ENCODE measurements around the gene OPN1MW.
"Not testable (repeated sequence)": the region's sequence is repeated elsewhere in the genome, so short reads cannot be mapped to it uniquely, and the experiment has no call there.

DNA sequence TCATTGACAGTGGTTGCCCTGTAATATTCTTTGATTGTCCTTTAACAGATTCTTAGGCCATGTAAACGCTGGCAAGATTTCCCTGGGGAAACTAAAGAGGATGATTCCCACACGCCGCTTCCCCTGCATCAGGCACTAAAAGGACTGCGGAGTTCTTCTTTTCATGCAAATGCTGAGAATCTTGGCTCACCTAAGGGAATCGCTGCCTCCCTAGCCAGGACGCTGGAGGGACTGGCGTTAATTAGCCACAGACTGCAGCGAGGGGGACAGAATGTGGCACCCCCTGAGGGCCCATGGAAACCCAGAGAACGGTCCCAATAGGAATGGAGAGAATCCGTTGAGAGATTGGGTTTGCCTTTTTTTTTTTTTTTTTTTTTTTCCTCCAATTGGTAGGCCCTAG is 29.1 kb downstream of the OPN1MW start:
- TF ChIP-seq, protein P1, sequence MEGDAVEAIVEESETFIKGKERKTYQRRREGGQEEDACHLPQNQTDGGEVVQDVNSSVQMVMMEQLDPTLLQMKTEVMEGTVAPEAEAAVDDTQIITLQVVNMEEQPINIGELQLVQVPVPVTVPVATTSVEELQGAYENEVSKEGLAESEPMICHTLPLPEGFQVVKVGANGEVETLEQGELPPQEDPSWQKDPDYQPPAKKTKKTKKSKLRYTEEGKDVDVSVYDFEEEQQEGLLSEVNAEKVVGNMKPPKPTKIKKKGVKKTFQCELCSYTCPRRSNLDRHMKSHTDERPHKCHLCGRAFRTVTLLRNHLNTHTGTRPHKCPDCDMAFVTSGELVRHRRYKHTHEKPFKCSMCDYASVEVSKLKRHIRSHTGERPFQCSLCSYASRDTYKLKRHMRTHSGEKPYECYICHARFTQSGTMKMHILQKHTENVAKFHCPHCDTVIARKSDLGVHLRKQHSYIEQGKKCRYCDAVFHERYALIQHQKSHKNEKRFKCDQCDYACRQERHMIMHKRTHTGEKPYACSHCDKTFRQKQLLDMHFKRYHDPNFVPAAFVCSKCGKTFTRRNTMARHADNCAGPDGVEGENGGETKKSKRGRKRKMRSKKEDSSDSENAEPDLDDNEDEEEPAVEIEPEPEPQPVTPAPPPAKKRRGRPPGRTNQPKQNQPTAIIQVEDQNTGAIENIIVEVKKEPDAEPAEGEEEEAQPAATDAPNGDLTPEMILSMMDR (IDR thresholded peaks at IDR 0.05) = not testable (repeated sequence)
- TF ChIP-seq, protein P2, sequence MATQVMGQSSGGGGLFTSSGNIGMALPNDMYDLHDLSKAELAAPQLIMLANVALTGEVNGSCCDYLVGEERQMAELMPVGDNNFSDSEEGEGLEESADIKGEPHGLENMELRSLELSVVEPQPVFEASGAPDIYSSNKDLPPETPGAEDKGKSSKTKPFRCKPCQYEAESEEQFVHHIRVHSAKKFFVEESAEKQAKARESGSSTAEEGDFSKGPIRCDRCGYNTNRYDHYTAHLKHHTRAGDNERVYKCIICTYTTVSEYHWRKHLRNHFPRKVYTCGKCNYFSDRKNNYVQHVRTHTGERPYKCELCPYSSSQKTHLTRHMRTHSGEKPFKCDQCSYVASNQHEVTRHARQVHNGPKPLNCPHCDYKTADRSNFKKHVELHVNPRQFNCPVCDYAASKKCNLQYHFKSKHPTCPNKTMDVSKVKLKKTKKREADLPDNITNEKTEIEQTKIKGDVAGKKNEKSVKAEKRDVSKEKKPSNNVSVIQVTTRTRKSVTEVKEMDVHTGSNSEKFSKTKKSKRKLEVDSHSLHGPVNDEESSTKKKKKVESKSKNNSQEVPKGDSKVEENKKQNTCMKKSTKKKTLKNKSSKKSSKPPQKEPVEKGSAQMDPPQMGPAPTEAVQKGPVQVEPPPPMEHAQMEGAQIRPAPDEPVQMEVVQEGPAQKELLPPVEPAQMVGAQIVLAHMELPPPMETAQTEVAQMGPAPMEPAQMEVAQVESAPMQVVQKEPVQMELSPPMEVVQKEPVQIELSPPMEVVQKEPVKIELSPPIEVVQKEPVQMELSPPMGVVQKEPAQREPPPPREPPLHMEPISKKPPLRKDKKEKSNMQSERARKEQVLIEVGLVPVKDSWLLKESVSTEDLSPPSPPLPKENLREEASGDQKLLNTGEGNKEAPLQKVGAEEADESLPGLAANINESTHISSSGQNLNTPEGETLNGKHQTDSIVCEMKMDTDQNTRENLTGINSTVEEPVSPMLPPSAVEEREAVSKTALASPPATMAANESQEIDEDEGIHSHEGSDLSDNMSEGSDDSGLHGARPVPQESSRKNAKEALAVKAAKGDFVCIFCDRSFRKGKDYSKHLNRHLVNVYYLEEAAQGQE (IDR thresholded peaks at IDR 0.05; ENCODE audit: insufficient read depth in 1 of 2, low read depth in 2 of 2, low read length in 1 of 2) = not testable (repeated sequence)

Data from Panc1 (cell line).